MM.1S (cell line): ENCODE results near the gene MLIP.

Experiments
- EZH2 ChIP-seq: fragments of 300-600 bp; sonication (generic); optimal IDR thresholded peaks from 2 replicates; pipeline ENCODE3; 2017; ENCODE audit warnings: low read depth, mild to moderate bottlenecking, antibody characterized with exemption, low read length, mixed read lengths
- EZH2phosphoT487 ChIP-seq: fragments of 300-600 bp; sonication (generic); IDR thresholded peaks from 2 replicates; pipeline ENCODE4 v1.6.1; 2018; ENCODE audit warnings: antibody characterized with exemption, low read length
- TF ChIP-seq, protein P1 (sequence below): fragments of 300-600 bp; sonication (generic); IDR thresholded peaks from 2 replicates; pipeline ENCODE4 v1.5.1; 2016; ENCODE audit warnings: antibody characterized with exemption, low read length, mixed read lengths

DNA sequence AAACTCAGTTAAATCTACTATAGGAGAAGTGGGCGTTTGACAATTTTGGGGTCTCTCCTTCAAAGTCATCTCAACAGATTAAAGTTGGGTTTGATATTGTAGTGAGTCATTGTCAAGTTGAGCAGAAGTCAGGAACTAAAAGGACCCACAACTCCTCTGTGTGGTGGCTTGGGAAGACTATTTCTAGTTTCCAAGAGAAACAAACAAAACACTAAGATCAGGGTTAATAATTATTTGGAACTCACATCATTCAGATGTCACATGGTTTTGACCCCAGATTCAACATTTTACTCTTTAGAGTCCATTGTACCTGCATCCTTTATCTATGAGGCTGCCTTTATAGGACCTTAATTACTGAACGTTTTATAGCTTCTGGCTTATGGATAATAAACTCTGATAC, 151.7 kb downstream of the MLIP start:
- TF ChIP-seq, protein P1, sequence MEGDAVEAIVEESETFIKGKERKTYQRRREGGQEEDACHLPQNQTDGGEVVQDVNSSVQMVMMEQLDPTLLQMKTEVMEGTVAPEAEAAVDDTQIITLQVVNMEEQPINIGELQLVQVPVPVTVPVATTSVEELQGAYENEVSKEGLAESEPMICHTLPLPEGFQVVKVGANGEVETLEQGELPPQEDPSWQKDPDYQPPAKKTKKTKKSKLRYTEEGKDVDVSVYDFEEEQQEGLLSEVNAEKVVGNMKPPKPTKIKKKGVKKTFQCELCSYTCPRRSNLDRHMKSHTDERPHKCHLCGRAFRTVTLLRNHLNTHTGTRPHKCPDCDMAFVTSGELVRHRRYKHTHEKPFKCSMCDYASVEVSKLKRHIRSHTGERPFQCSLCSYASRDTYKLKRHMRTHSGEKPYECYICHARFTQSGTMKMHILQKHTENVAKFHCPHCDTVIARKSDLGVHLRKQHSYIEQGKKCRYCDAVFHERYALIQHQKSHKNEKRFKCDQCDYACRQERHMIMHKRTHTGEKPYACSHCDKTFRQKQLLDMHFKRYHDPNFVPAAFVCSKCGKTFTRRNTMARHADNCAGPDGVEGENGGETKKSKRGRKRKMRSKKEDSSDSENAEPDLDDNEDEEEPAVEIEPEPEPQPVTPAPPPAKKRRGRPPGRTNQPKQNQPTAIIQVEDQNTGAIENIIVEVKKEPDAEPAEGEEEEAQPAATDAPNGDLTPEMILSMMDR, result no peak
- no peak for TF ChIP-seq EZH2phosphoT487
- no peak for TF ChIP-seq EZH2
